Bone marrow (tissue), 2 donors: ENCODE results near the gene NDUFS7.
A peak's percentile ranks its signal among the peaks of the same experiment; 100 is the strongest.

Source experiments
- DNase-seq, 2 donors: peaks; one replicate each; lab custom pipeline; 2025; lab: John Stamatoyannopoulos, UW

Gene NDUFS7

DNA sequence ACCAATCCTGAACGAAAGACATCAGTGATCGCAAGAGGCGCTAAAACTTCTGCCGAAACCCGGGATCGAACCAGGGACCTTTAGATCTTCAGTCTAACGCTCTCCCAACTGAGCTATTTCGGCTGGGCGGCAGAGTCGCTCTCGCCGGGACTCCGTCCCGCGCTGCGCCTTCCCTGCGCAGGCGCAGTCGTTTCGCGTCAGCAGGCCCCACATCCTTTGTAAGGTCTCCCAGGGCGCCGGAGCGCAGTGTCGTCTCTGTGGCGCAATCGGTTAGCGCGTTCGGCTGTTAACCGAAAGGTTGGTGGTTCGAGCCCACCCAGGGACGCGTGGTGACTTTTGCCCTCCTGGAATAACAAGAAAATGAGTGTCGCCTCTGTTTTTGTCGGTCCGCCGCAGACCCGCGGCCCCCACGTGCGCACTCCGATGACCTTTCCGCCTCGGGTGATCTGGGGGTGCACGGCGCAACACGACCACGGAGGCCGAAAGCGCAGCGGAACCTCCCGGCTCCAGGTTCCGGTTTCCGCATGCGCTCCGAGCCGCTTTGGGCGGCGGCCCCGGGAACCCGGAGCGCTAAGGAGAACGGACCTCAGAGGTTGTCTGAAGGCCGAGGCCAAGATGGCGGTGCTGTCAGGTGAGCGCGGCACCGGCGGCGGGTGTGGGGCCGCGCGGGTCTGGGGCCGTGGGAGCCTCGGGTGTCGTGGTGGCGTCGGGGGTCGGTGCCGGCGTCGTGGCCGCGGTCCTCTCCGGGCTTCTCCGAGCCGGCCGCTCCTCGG, at the start of gene NDUFS7:
Gene NDUFS7 (plus strand): TSS at position 596 of the 773 bp plus-strand sequence. CDS start 20 bp downstream, at position 616.
- DNase-seq, result peak; percentile 87 to 98

DNA sequence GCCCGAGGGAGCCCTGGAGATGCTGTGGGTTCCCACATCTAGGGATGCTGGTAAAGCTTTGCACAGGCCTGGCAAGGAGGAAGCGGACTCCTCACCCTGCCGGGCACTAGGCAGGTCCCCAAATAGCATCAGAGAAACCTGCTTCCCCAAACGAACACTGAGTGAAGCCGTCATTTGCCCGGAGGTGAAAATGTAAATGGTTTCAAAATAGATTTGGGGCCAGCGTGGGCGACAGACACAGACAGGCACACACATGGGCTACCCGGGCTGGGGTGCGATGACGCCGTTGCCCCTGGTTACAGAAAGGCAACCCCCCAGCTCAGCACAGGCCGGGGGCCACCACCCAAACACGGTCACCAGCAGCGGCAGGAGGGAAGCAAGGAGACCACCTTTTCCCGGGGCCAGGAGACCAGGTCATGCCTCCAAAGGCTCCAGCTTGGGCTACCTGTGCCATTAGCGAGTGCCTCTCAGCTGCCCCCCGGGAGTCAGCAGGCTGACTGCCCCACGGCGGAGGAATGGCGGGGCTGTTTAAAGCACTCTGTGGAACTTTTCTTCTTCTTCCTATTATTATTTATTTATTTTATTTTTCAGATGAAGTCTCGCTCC, 47.5 kb upstream of the NDUFS7 start:
- DNase-seq, result no peak

GRCh38 chr19:1340681-1341469, 42.8 kb upstream of the NDUFS7 start:
- DNase-seq, result no peak

DNA sequence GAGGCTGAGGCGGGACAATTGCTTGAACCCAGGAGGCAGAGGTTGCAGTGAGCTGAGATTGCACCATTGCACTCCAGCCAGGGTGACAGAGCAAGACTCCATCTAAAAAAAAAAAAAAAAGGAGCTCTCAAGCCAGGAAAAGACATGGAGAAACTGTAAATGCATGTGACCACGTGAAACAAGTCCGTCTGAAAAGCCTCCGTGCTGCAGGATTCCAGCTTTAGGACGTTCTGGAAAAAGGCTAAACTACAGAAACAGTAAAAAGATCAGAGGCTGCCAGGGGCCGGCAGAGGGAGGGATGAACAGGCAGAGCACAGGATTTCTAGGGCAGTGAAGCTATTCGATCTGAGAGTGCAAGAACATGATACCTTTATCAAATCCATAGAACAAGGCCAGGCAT, 40.7 kb upstream of the NDUFS7 start:
- no peak for DNase-seq

GRCh38 chr19:1349211-1349610, 34.5 kb upstream of the NDUFS7 start:
- no peak for DNase-seq

GRCh38 chr19:1350867-1351266, 32.8 kb upstream of the NDUFS7 start:
- no peak for DNase-seq

- no peak for DNase-seq
Observed at GRCh38 chr19:1351381-1351851, 32.3 kb upstream of the NDUFS7 start.

GRCh38 chr19:1353144-1353543, 30.6 kb upstream of the NDUFS7 start:
- no peak for DNase-seq

DNA sequence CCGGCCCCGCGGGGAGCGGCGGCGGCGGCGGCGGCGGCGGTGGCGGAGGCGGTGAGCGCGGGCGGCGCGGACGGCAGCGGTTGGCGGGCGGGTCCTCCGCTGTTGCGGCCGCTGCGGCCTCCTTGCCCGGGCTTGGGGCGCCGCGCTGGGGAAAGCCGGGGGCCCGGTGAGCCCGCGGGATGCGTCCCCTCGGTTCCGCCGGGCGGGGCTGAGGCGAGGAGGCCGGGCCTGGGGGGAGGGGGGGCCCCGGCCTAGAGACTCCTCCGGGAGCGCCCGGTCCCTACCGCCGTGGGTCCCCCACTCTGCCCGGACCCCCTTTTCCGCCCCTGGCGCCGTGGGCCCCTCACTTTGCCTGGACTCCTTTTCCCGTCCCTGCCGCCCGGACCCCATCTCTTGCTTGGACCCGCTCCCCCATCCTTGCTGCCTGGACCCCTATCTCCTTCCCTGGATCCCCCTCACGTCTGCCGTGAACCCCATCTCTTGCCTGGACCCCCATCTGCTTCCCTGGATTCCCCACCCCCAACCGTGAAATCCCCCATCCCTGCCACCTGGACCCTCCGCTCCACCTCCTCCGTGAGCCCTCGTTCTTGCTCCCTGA, 28.6 kb upstream of the NDUFS7 start:
- DNase-seq, result peak in 1 of 2 donors; percentile 33

GRCh38 chr19:1355568-1356507, 27.9 kb upstream of the NDUFS7 start:
- no peak for DNase-seq

GRCh38 chr19:1356508-1356865, 27.2 kb upstream of the NDUFS7 start:
- no peak for DNase-seq

GRCh38 chr19:1357531-1358109, 26.1 kb upstream of the NDUFS7 start:
- no peak for DNase-seq

DNA sequence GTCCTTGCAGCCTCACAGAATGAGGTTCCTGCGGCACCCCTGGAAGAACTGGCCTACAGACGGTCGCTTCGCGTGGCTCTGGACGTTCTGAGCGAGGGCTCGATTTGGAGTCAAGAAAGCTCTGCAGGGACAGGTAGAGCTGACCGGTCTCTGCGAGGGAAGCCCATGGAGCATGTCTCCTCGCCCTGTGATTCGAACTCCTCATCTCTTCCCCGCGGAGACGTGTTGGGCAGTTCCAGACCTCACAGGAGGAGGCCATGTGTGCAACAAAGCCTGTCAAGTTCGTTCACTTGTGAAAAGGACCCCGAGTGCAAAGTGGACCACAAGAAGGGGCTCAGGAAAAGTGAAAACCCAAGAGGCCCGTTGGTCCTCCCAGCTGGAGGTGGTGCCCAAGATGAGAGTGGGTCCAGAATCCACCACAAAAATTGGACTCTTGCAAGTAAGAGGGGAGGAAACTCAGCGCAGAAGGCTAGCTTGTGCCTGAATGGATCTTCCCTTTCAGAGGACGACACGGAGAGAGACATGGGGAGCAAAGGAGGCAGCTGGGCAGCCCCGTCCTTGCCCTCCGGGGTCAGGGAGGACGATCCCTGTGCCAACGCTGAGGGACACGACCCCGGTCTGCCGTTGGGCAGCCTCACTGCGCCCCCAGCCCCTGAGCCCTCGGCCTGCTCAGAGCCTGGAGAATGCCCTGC, 23.4 kb upstream of the NDUFS7 start:
- no peak for DNase-seq

DNA sequence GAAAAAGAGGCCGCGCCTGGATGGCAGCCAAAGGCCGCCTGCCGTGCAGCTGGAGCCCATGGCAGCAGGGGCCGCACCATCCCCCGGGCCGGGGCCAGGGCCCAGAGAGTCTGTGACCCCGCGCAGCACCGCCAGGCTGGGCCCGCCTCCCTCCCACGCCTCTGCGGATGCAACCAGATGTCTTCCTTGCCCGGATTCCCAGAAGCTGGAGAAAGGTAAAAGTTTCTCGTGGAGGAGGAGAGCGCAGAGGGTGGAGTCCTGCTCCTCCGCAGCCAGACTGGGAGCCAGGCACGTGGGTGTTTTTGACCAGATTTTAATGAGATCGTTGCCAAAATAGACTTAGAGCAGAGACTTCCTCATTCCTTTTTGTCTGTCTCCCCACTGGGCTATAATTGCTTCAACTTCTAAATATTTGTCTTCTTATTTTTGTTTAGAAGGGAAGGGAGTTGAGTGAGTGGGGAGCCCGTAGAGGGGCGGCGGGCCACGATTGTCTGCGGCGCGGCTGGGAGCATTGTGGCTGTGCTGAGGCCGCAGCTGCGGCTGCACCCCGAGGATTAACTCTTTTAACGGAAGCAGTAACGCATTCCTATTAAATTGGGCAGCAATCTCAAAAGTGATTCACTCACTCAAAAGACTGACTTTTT, 22.8 kb upstream of the NDUFS7 start:
- DNase-seq, result no peak

DNA sequence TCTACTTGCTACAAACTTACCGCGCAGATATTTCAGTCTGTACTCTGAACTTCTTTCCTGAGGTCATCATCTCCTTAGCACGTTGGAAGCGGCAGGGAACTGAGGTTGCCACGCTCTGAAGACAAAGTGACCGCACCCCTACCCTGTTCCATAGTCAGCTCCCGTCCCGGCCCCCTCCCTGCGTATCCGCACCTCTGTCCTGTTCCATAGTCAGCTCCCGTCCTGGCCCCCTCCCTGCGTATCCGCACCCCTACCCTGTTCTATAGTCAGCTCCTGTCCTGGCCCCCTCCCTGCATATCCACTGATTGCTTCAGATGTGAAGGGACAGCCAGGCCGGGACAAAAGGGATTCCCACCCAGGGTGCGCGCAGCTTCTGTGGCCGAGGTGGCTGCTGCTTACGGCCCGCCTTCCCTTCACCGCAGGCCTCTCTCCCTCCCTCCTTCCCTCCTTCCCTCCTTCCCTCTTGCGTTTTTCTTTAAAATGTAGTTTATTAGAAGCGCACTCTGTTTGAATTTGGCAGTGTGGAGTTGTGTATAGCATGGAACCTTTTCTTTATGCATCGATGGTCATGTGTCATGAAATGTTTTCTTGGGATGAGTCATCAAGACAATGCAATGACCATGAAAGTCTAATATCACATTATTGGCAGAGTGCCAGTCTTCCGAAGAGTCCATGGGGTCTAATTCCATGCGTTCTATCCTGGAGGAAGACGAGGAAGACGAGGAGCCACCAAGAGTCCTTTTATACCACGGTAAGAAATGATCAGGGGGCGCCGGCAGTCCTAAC, 21.9 kb upstream of the NDUFS7 start:
- DNase-seq, result no peak

DNA sequence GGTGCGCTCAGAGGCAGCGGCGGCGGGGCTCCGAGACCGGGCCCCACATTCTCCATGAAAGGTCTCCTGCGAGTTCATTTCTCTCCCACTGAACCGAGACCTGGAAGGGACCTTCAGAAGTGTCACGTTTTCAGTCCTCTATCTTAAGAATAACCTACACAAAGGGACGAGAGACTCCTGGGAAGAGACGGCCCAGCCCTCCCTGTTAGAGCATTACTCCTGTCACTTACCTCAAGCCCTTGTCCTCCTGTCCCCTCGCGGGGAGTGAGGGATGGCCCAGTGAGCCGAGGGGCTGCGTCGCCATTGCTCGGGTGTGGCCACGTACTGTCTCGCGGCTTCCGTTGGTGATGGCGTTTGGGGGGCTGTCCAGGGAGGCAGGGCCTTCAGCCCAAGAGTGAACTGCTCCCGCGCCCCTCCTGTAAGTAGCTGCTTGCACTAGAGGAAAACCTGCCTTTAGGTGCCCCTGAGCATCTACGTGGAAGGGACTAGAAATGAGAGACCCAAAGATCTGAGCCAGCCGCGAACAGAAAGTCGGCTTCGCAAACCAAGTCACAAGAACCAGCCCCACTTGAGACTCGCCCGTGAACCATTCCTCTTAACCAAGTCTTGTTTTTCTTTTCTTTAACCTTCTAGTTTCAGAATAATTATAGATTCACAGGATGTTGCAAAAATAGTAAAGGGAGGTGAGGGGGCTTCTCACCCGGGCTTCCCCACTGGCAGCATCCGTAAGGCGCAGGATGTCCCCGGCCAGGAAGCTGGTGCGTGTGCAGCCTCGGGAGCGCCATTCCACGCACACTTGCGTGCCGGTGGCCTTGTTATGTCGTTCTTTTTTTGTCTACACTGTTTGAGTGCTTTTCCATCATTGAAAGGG, 21.1 kb upstream of the NDUFS7 start:
- DNase-seq, result no peak

DNA sequence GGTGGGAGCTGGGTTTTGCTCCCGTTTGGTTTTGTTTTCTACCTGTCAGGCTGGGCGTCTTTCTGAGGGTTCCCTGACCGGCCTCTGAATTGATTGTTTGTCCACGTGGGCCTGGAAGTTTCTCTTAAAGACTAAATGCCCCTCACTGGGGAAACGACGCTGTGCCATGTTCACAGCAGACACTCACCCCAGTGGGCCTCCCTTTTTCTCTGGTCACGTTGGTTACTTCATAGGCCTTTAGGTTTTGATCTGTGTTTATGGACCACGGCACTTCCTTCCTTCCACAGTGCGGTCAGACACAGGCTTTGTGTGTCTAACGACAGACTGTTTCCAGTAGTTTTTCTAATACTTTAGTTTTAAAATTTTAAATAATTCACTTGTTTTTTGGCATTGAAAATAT, 20.1 kb upstream of the NDUFS7 start:
- peak in 1 of 2 donors; percentile 2 for DNase-seq
